K562 (cell line): ENCODE data around the gene STAU1. TPM values are rescaled to one million over a fixed set of nuclear protein-coding genes. Genes with fewer than 3 reads are reported as not detected.

Experiments
- ATF1 ChIP-seq, 2 experiments: fragments of 450-650 bp in 1 of 2; IDR thresholded peaks; 2 replicates each; pipeline ENCODE4 v1.6.1; 2016; ENCODE audit warnings: missing compliant biosample characterization in 1 of 2, missing genetic modification characterization in 1 of 2
- FOXP1 ChIP-seq: sonication (generic); formaldehyde crosslinking; IDR thresholded peaks from 2 replicates; pipeline ENCODE4 v1.8.0; 2022; ENCODE audit warnings: mild to moderate bottlenecking, missing genetic modification reagents
- HCFC1 ChIP-seq: IDR thresholded peaks from 2 replicates; pipeline ENCODE4 v1.6.1; 2012; ENCODE audit warnings: low read depth, low read length, improper control_type of control experiment
- KDM2B ChIP-seq: fragments of 250-450 bp; sonication (Bioruptor Pico); IDR thresholded peaks from 2 replicates; pipeline ENCODE4 v1.8.0; 2021; ENCODE audit warnings: mild to moderate bottlenecking, moderate library complexity
- NCOA2 ChIP-seq, 2 experiments: fragments of 450-650 bp; IDR thresholded peaks; 2 replicates each; pipeline ENCODE4 v1.6.1; 2018; ENCODE audit warnings: mild to moderate bottlenecking in 2 of 2, moderate library complexity in 1 of 2; ENCODE audit not compliant: partially characterized antibody in 2 of 2
- RBBP5 ChIP-seq: fragments of 200-600 bp; sonication (generic); IDR thresholded peaks from 2 replicates; pipeline ENCODE4 v1.6.1; 2012; ENCODE audit warnings: borderline replicate concordance, mild to moderate bottlenecking, low read length, control low read depth, inconsistent platforms; ENCODE audit not compliant: insufficient read depth, poor library complexity, severe bottlenecking
- SMARCA4 ChIP-seq: fragments of 450-650 bp; IDR thresholded peaks from 2 replicates; pipeline ENCODE4 v1.6.1; 2016
- TCF3 ChIP-seq: sonication (generic); formaldehyde crosslinking; IDR thresholded peaks from 2 replicates; pipeline ENCODE4 v1.4.0; 2020; ENCODE audit warnings: mild to moderate bottlenecking, missing genetic modification reagents
- ZBTB7A ChIP-seq: IDR thresholded peaks from 2 replicates; pipeline ENCODE4 v1.6.1; 2011; ENCODE audit warnings: low read depth, mild to moderate bottlenecking, low read length, moderate library complexity, borderline replicate concordance; ENCODE audit not compliant: control insufficient read depth
- ZNF3 ChIP-seq: fragments of 250-450 bp; sonication (Bioruptor Pico); IDR thresholded peaks from 2 replicates; pipeline ENCODE4 v1.5.0; 2021; ENCODE audit warnings: mild to moderate bottlenecking, moderate library complexity
- ZNF609 ChIP-seq: sonication (generic); formaldehyde crosslinking; IDR thresholded peaks from 2 replicates; pipeline ENCODE4 v1.8.1; 2023; ENCODE audit warnings: missing genetic modification reagents, mild to moderate bottlenecking, borderline replicate concordance
- polyA plus RNA-seq, 8 experiments: library from polyadenylated mRNA; depleted of rRNA in 4 of 8; stranded (reverse) in 5 of 8; unstranded in 3 of 8; fragments of >200 nt; fragmentation: Nextera tagmentation in 2 of 8; fragmentation: Illumina TruSeq in 1 of 8; extraction: Ambion mirVana in 2 of 8; extraction: Trizol in 1 of 8; gene quantifications; 2 replicates each; pipeline versions ENCODE4 v1.2.1 to v1.2.3, GENCODE V29; 2011 to 2014; ENCODE audit warnings: inconsistent platforms in 1 of 8, missing spikeins in 1 of 8
- total RNA-seq, 7 experiments: library from RNA; depleted of rRNA in 6 of 7; stranded (reverse); fragments of >200 nt in 6 of 7; fragmentation: Illumina TruSeq in 2 of 7; extraction: Trizol in 2 of 7; gene quantifications; 2 replicates each; pipeline versions ENCODE4 v1.2.1 to v1.2.3, GENCODE V29; 2011 to 2021; ENCODE audit warnings: low replicate concordance in 1 of 7
- TF ChIP-seq, protein P1 (sequence below): fragments of 450-650 bp; IDR thresholded peaks from 2 replicates; pipeline ENCODE4 v1.6.1; 2016; ENCODE audit warnings: antibody characterized with exemption
- TF ChIP-seq, protein P2 (sequence below): conservative IDR thresholded peaks from 2 replicates; pipeline ENCODE4 v1.6.1; 2011; ENCODE audit warnings: low read depth, mild to moderate bottlenecking, low read length; ENCODE audit not compliant: control insufficient read depth
- TF ChIP-seq, protein P3 (sequence below), 2 experiments: fragments of 250-450 bp in 1 of 2; fragments of 450-650 bp in 1 of 2; sonication (Bioruptor Pico) in 1 of 2; IDR thresholded peaks; 2 replicates each; pipeline versions ENCODE4 v1.6.1 to v1.8.0; 2016 to 2021; ENCODE audit warnings: mild to moderate bottlenecking in 2 of 2, moderate library complexity in 2 of 2, missing compliant biosample characterization in 1 of 2, missing genetic modification characterization in 1 of 2
- TF ChIP-seq, protein P4 (sequence below), 2 experiments: IDR thresholded peaks; 2 replicates each; pipeline ENCODE4 v1.6.1; 2012; ENCODE audit warnings: improper control_type of control experiment in 2 of 2, low read depth in 2 of 2, low read length in 2 of 2, borderline replicate concordance in 1 of 2

STAU1 gene
- total and polyA plus RNA-seq, 9 of the 15 experiments (the other 6 are each of a cell fraction or from before 2014, with no cell fraction given): 18.0 to 106 (median 50.6) TPM

- TF ChIP-seq ZNF3 (no peak), ZNF609 (no peak), ZBTB7A (no peak), HCFC1 (no peak), SMARCA4 (peak; percentile 27), NCOA2 (IDR thresholded peaks at IDR 0.05; ENCODE audit: partially characterized antibody in 2 of 2) (no peak), ATF1 (CRISPR knock-in tag; IDR thresholded peaks at IDR 0.05) (no peak), ATF1 (tag; IDR thresholded peaks at IDR 0.05) (0 out of 2 replicates have a peak, but pooled peaks have one; percentile 32), KDM2B (no peak), RBBP5 (peak; percentile 57), FOXP1 (CRISPR knock-in tag) (no peak), TCF3 (CRISPR knock-in tag) (no peak)
- TF ChIP-seq, protein P1, sequence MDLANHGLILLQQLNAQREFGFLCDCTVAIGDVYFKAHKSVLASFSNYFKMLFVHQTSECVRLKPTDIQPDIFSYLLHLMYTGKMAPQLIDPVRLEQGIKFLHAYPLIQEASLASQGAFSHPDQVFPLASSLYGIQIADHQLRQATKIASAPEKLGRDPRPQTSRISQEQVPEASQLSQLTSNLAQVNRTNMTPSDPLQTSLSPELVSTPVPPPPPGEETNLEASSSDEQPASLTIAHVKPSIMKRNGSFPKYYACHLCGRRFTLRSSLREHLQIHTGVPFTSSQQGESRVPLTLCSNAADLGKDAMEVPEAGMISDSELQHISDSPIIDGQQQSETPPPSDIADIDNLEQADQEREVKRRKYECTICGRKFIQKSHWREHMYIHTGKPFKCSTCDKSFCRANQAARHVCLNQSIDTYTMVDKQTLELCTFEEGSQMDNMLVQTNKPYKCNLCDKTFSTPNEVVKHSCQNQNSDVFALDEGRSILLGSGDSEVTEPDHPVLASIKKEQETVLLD: no peak
- TF ChIP-seq, protein P2, sequence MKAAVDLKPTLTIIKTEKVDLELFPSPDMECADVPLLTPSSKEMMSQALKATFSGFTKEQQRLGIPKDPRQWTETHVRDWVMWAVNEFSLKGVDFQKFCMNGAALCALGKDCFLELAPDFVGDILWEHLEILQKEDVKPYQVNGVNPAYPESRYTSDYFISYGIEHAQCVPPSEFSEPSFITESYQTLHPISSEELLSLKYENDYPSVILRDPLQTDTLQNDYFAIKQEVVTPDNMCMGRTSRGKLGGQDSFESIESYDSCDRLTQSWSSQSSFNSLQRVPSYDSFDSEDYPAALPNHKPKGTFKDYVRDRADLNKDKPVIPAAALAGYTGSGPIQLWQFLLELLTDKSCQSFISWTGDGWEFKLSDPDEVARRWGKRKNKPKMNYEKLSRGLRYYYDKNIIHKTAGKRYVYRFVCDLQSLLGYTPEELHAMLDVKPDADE: no peak
- TF ChIP-seq, protein P3, sequence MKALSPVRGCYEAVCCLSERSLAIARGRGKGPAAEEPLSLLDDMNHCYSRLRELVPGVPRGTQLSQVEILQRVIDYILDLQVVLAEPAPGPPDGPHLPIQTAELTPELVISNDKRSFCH (CRISPR knock-in tag; IDR thresholded peaks at IDR 0.05): no peak
- TF ChIP-seq, protein P3 (tag; IDR thresholded peaks at IDR 0.05): no peak
- TF ChIP-seq, protein P4, sequence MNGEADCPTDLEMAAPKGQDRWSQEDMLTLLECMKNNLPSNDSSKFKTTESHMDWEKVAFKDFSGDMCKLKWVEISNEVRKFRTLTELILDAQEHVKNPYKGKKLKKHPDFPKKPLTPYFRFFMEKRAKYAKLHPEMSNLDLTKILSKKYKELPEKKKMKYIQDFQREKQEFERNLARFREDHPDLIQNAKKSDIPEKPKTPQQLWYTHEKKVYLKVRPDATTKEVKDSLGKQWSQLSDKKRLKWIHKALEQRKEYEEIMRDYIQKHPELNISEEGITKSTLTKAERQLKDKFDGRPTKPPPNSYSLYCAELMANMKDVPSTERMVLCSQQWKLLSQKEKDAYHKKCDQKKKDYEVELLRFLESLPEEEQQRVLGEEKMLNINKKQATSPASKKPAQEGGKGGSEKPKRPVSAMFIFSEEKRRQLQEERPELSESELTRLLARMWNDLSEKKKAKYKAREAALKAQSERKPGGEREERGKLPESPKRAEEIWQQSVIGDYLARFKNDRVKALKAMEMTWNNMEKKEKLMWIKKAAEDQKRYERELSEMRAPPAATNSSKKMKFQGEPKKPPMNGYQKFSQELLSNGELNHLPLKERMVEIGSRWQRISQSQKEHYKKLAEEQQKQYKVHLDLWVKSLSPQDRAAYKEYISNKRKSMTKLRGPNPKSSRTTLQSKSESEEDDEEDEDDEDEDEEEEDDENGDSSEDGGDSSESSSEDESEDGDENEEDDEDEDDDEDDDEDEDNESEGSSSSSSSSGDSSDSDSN (IDR thresholded peaks at IDR 0.05; ENCODE audit: borderline replicate concordance in 1 of 2, low read depth in 2 of 2, low read length in 2 of 2): peak in 1 of 2 experiments; percentile 53; a peak in 1 of 4 replicates
Measured at GRCh38 chr20:49186535-49187329, 1.4 kb downstream of the STAU1 start (continued).
